AG10803 (cell line): Measurements from ENCODE around the gene EFCAB6.

Source experiments
- DNase-seq: peaks from one replicate; pipeline ENCODE4 v3.0.0; 2010; ENCODE audit warnings: low read depth
- H3K4me3 ChIP-seq: 2 replicates; pipeline ENCODE4 v1.5.1; 2011; ENCODE audit warnings: mild to moderate bottlenecking, low read length, control low read depth
- CTCF ChIP-seq: conservative IDR thresholded peaks from 2 replicates; pipeline ENCODE4 v1.5.1; 2011; ENCODE audit warnings: mild to moderate bottlenecking, low read length, control low read depth, inconsistent platforms

The EFCAB6 gene

GRCh38 chr22:43530349-43531201 is 281.5 kb downstream of the EFCAB6 start:
- no peak overlapping the region for H3K4me3 ChIP-seq
- no peak for TF ChIP-seq CTCF
- no peak for DNase-seq

GRCh38 chr22:43529934-43530333 is 282.2 kb downstream of the EFCAB6 start:
- H3K4me3 ChIP-seq, result no peak overlapping the region
- TF ChIP-seq CTCF, result no peak
- DNase-seq, result no peak

DNA sequence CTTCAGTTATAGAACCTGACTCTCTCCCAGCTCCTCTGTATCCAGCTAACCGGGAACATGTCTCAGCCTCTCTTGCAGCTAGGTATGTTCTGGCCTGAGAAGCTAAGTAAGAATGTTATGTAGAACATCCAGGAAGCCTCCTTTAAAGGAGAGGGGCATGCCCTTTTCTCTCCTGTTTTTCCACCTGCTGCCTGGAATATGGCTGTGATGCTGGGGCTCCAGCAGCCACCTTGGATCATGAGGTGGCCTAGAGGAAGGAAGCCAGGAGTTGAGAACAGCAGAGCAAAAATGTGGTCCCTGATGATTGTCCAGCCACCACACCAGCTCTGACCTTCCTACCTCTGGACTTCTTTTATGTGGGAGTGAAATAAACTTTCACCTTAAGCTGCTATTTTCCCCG is 282.6 kb downstream of the EFCAB6 start:
- no peak for TF ChIP-seq CTCF
- DNase-seq, result no peak
- no peak overlapping the region for H3K4me3 ChIP-seq

DNA sequence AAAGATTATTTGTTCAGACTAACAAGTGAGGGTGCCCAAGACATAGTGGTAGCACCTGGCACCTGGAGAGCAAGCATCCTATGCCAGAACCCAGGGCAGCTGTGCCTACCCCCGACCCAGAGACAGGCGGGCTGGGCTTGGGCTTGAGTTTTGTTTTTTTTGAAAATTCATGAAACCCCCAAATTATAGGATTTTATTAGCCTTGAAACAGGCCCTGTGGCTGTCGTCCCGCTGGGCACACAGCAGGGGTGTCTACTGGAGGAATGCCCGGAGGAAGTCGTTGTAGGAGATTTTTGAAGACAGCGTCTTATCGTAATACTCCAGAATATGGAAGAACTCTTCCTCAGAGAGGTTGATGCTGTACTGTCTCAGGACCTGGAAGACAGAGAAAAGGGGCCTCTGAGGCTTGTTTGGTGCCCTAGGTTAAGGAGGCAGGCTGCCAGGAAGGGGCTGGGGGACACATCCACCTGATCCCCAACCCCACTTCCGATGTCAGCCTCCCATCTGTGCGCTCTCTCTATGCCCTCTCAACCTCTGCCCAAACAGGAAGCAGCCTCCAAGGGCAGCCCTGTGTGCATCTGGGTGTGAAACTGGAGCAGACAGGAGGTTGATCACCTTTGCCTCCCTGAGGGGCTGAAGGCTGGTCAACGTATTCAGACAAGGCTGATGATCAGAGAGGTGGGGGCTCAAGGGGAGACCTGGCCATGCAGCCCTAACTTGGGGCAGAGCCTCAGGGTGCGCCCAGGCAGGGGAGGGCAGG is 283.3 kb downstream of the EFCAB6 start:
- no peak overlapping the region for H3K4me3 ChIP-seq
- DNase-seq, result no peak
- TF ChIP-seq CTCF, result no peak

DNA sequence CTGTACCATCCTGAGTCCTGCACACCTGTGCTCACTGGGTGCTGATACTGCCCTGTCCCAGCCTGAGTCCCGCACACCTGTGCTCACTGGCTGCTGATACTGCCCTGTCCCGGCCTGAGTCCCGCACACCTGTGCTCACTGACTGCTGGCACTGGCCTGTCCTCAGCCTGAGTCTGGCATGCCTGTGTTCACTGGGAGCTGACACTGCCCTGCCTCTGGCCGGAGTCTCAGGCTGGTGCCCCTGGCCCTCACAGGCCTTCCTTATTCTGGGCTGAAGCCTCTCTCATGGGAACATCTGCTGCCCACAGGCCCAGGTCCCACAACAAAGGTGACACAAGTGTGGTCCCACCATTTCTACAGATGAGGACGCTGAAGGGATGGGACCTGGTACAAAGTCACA is 285.2 kb downstream of the EFCAB6 start:
- no peak for DNase-seq
- TF ChIP-seq CTCF, result no peak
- no peak overlapping the region for H3K4me3 ChIP-seq

DNA sequence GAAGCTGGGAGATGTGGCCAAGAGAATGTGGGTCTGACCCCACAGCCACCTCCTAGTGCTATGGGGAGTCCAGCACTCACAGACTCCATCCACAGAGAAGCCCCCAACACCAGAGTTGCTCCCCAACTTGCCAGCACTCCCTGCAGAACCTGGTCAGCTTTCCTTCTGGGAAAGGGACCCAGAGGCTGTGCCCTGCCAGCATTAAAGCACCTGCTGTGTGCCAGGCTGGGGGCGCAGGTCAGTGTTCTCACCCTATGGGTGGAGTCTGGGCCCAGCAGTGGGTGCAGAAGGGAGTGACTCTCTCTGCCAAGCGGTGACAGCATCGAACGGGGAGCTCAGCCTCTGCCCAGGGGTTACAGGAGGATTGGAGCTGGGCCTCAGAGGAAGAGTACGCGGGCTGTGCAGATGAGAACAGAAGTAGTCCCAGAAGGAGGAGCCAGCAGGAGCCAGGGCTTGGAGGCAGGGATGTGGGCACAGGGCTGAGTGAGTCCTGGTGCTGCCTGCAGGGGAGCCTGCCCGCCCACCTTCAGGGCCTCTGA is 285.9 kb downstream of the EFCAB6 start:
- H3K4me3 ChIP-seq, result no peak overlapping the region
- DNase-seq, result no peak
- no peak for TF ChIP-seq CTCF

DNA sequence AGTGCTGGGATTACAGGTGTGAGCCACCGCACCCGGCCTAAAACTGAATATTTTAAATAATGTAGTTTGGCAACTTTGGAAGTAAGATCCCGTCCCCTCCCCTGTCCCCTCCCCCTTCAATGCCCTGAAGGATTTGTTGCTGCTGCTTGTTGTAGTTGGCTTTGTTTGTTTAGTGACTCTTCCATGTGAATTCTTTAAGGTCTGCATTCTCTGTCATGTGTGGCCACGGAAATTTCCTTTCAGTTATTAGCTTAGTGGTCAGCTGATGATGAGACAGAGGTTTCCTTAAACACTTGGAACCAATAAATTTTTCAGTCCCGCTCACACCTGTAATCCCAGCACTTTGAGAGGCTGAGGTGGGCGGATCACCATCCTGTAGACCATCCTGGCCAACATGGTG is 290.4 kb downstream of the EFCAB6 start:
- H3K4me3 ChIP-seq, result no peak overlapping the region
- DNase-seq, result no peak
- no peak for TF ChIP-seq CTCF
